ENCODE data around the gene SPINK8.

DNA sequence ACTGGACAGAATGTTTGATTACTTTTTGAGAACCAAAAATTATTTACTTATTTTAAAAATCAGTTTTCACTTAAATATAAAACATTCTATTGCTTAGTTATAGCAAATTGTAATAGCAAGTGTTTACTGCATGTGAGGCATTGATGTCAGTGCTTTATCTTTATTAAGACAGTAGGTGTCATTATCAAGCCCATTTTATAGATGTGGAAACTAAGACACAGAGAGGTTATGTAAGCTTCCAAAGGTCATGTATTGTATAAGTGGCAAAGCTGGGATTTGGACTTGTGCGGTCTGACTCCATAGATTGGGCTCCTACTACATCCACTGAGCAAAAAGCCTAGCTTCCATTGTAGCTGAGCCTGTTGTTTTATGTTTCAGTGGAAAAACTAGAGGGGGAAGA is 74.9 kb downstream of the SPINK8 start:
- TF ChIP-seq, protein P1, sequence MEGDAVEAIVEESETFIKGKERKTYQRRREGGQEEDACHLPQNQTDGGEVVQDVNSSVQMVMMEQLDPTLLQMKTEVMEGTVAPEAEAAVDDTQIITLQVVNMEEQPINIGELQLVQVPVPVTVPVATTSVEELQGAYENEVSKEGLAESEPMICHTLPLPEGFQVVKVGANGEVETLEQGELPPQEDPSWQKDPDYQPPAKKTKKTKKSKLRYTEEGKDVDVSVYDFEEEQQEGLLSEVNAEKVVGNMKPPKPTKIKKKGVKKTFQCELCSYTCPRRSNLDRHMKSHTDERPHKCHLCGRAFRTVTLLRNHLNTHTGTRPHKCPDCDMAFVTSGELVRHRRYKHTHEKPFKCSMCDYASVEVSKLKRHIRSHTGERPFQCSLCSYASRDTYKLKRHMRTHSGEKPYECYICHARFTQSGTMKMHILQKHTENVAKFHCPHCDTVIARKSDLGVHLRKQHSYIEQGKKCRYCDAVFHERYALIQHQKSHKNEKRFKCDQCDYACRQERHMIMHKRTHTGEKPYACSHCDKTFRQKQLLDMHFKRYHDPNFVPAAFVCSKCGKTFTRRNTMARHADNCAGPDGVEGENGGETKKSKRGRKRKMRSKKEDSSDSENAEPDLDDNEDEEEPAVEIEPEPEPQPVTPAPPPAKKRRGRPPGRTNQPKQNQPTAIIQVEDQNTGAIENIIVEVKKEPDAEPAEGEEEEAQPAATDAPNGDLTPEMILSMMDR (IDR thresholded peaks at IDR 0.05 in 2 of 3, conservative IDR thresholded peaks at IDR 0.05 in 1 of 3; ENCODE audit: borderline replicate concordance in 1 of 3, insufficient read depth in 1 of 3, low read depth in 2 of 3, low read length in 2 of 3) = no peak
- TF ChIP-seq SP1 (IDR thresholded peaks at IDR 0.05; ENCODE audit: low read depth) (no peak), YY1 (IDR thresholded peaks at IDR 0.05; ENCODE audit: extremely low read depth, insufficient replicate concordance, low read depth, low read length) (no peak), EZH2 (IDR thresholded peaks at IDR 0.05) (no peak), ZFX (IDR thresholded peaks at IDR 0.05) (no peak), EZH2phosphoT487 (IDR thresholded peaks at IDR 0.05; ENCODE audit: borderline replicate concordance) (no peak)
- TF ChIP-seq, protein P2, sequence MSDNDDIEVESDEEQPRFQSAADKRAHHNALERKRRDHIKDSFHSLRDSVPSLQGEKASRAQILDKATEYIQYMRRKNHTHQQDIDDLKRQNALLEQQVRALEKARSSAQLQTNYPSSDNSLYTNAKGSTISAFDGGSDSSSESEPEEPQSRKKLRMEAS (IDR thresholded peaks at IDR 0.05) = no peak
